Neural cell (in vitro differentiated cells): ENCODE results near the gene KDM2A. TPM values are rescaled to one million over a fixed set of nuclear protein-coding genes. Genes with fewer than 3 reads are reported as not detected.

Experiments used
- H2AFZ ChIP-seq: fragments of 200-600, 300-800 bp; sonication (generic), shearing (Covaris generic); 2 replicates; pipeline ENCODE4 v1.6.0; 2014; ENCODE audit warnings: low read depth, mild to moderate bottlenecking, antibody characterized with exemption, low read length, moderate library complexity
- H3F3A ChIP-seq: fragments of 200-600 bp; shearing (Covaris generic); 2 replicates; pipeline ENCODE4 v1.6.1; 2016; ENCODE audit warnings: mild to moderate bottlenecking, moderate library complexity, mixed read lengths, antibody characterized with exemption, low read length; ENCODE audit not compliant: insufficient read depth, poor library complexity, severe bottlenecking
- H3K27ac ChIP-seq: fragments of 200-600, 300-800 bp; sonication (generic), shearing (Covaris generic); 2 replicates; pipeline ENCODE4 v1.5.1; 2014; ENCODE audit warnings: mild to moderate bottlenecking, low read length, moderate library complexity
- H3K27me3 ChIP-seq: fragments of 300-800, 200-600 bp; sonication (generic), shearing (Covaris generic); 2 replicates; pipeline ENCODE4 v1.6.0; 2014; ENCODE audit warnings: mild to moderate bottlenecking, low read depth, low read length, moderate library complexity; ENCODE audit not compliant: insufficient read depth
- H3K36me3 ChIP-seq: fragments of 300-800, 200-600 bp; sonication (generic), shearing (Covaris generic); 2 replicates; pipeline ENCODE4 v1.5.1; 2014; ENCODE audit warnings: mild to moderate bottlenecking, antibody characterized with exemption, low read length, moderate library complexity; ENCODE audit not compliant: insufficient read depth
- H3K4me2 ChIP-seq: fragments of 300-800, 200-600 bp; sonication (generic), shearing (Covaris generic); 2 replicates; pipeline ENCODE4 v1.6.0; 2014; ENCODE audit warnings: mild to moderate bottlenecking, low read length
- H3K4me3 ChIP-seq: fragments of 300-800, 200-600 bp; sonication (generic), shearing (Covaris generic); 2 replicates; pipeline ENCODE4 v1.5.1; 2014; ENCODE audit warnings: mild to moderate bottlenecking, low read length, moderate library complexity
- H3K79me2 ChIP-seq: fragments of 200-600 bp; shearing (Covaris generic); replicated peaks from 2 replicates; pipeline ENCODE4 v1.6.0; 2014; ENCODE audit warnings: mild to moderate bottlenecking, low read length, moderate library complexity; ENCODE audit not compliant: insufficient read depth
- H3K9ac ChIP-seq: fragments of 300-800, 200-600 bp; sonication (generic), shearing (Covaris generic); 2 replicates; pipeline ENCODE4 v1.6.1; 2016; ENCODE audit warnings: mild to moderate bottlenecking, low read length, mixed read lengths
- H3K9me2 ChIP-seq: fragments of 200-600 bp; shearing (Covaris generic); 2 replicates; pipeline ENCODE4 v1.6.1; 2016; ENCODE audit warnings: mild to moderate bottlenecking, low read length, mixed read lengths; ENCODE audit not compliant: insufficient read depth
- H3K9me3 ChIP-seq: fragments of 200-600, 300-800 bp; sonication (generic), shearing (Covaris generic); 2 replicates; pipeline ENCODE4 v1.6.1; 2016; ENCODE audit warnings: mild to moderate bottlenecking, mixed run types, low read length, moderate library complexity, mixed read lengths
- H4K20me1 ChIP-seq: fragments of 200-600 bp; shearing (Covaris generic); 2 replicates; pipeline ENCODE4 v1.6.1; 2016; ENCODE audit warnings: mild to moderate bottlenecking, mixed run types; ENCODE audit not compliant: insufficient read depth
- CTCF ChIP-seq: fragments of 450-650 bp; IDR thresholded peaks from 2 replicates; pipeline ENCODE4 v1.5.1; 2014; ENCODE audit warnings: antibody characterized with exemption, mild to moderate bottlenecking, moderate library complexity; ENCODE audit not compliant: poor library complexity, severe bottlenecking
- EP300 ChIP-seq: fragments of 450-650 bp; conservative IDR thresholded peaks from 2 replicates; pipeline ENCODE4 v1.6.1; 2014; ENCODE audit warnings: antibody characterized with exemption, mild to moderate bottlenecking, moderate library complexity; ENCODE audit not compliant: poor library complexity, severe bottlenecking
- EZH2 ChIP-seq: fragments of 200-600, 300-800 bp; shearing (Covaris generic), sonication (generic); IDR thresholded peaks from 2 replicates; pipeline ENCODE4 v1.6.1; 2014; ENCODE audit warnings: antibody characterized with exemption, low read length, borderline replicate concordance, mild to moderate bottlenecking; ENCODE audit not compliant: insufficient read depth, poor library complexity, severe bottlenecking
- MXI1 ChIP-seq: fragments of 450-650 bp; conservative IDR thresholded peaks from 2 replicates; pipeline ENCODE4 v1.6.1; 2014; ENCODE audit warnings: antibody characterized with exemption, mild to moderate bottlenecking; ENCODE audit not compliant: poor library complexity, severe bottlenecking
- POLR2AphosphoS5 ChIP-seq: IDR thresholded peaks from 2 replicates; pipeline ENCODE4 v1.6.1; 2012
- RAD21 ChIP-seq: fragments of 450-650 bp; conservative IDR thresholded peaks from 2 replicates; pipeline ENCODE4 v1.6.1; 2014; ENCODE audit warnings: antibody characterized with exemption, mild to moderate bottlenecking, moderate library complexity
- SMC3 ChIP-seq: fragments of 450-650 bp; conservative IDR thresholded peaks from 2 replicates; pipeline ENCODE4 v1.6.1; 2014; ENCODE audit warnings: antibody characterized with exemption, mild to moderate bottlenecking, moderate library complexity; ENCODE audit not compliant: poor library complexity
- TAF1 ChIP-seq: IDR thresholded peaks from 2 replicates; pipeline ENCODE4 v1.6.1; 2012; ENCODE audit warnings: low read depth
- polyA minus RNA-seq: library from RNA; depleted of rRNA, polyadenylated mRNA; stranded (reverse); fragments of >200 nt; gene quantifications from 2 replicates; pipeline ENCODE4 v1.2.3, GENCODE V29; 2014
- polyA plus RNA-seq: library from polyadenylated mRNA; depleted of rRNA; stranded (reverse); fragments of >200 nt; gene quantifications from 2 replicates; pipeline ENCODE4 v1.2.3, GENCODE V29; 2014
- TF ChIP-seq, protein P1 (sequence below): IDR thresholded peaks from 2 replicates; pipeline ENCODE4 v1.6.1; 2012; ENCODE audit warnings: borderline replicate concordance

Gene KDM2A
- polyA plus RNA-seq (10.3 and 12.4 TPM in 2 replicates), polyA minus RNA-seq (51.6 and 61.5 TPM in 2 replicates)

- H3K27me3 ChIP-seq: no peaks in the 10 kb centered on the region
- no peaks in the 10 kb centered on the region for H3K36me3 ChIP-seq
- H3K4me3 ChIP-seq: peak within 1 kb of the TSS; percentile 84
- TF ChIP-seq, protein P1, sequence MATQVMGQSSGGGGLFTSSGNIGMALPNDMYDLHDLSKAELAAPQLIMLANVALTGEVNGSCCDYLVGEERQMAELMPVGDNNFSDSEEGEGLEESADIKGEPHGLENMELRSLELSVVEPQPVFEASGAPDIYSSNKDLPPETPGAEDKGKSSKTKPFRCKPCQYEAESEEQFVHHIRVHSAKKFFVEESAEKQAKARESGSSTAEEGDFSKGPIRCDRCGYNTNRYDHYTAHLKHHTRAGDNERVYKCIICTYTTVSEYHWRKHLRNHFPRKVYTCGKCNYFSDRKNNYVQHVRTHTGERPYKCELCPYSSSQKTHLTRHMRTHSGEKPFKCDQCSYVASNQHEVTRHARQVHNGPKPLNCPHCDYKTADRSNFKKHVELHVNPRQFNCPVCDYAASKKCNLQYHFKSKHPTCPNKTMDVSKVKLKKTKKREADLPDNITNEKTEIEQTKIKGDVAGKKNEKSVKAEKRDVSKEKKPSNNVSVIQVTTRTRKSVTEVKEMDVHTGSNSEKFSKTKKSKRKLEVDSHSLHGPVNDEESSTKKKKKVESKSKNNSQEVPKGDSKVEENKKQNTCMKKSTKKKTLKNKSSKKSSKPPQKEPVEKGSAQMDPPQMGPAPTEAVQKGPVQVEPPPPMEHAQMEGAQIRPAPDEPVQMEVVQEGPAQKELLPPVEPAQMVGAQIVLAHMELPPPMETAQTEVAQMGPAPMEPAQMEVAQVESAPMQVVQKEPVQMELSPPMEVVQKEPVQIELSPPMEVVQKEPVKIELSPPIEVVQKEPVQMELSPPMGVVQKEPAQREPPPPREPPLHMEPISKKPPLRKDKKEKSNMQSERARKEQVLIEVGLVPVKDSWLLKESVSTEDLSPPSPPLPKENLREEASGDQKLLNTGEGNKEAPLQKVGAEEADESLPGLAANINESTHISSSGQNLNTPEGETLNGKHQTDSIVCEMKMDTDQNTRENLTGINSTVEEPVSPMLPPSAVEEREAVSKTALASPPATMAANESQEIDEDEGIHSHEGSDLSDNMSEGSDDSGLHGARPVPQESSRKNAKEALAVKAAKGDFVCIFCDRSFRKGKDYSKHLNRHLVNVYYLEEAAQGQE: peak; percentile 90
- peak; percentile 95 for TF ChIP-seq TAF1
- TF ChIP-seq RAD21: no peak
- no peak for TF ChIP-seq CTCF
- no peak for TF ChIP-seq EP300
- no peak for TF ChIP-seq EZH2
- TF ChIP-seq POLR2AphosphoS5: peak; percentile 83
- TF ChIP-seq MXI1: peak; percentile 33
- no peak for TF ChIP-seq SMC3
- peak within 1 kb of the TSS; percentile 88 for H3K9ac ChIP-seq
- no peaks in the 10 kb centered on the region for H4K20me1 ChIP-seq
- peaks cover 43% of the 10 kb centered on the region for H3K79me2 ChIP-seq
- H3K9me2 ChIP-seq: no peaks in the 10 kb centered on the region
- no peaks in the 10 kb centered on the region for H3F3A ChIP-seq
- peak within 1 kb of the TSS; percentile 36 for H3K4me2 ChIP-seq
- no peaks in the 10 kb centered on the region for H3K9me3 ChIP-seq
- H2AFZ ChIP-seq: peak within 1 kb of the TSS; percentile 33
- H3K27ac ChIP-seq: peak within 1 kb of the TSS; percentile 86
Observed at GRCh38 chr11:67118801-67119584, at the start of gene KDM2A. Gene KDM2A (plus strand): TSS chr11:67119263. CDS start chr11:67121317, 2,054 bp downstream.

DNA sequence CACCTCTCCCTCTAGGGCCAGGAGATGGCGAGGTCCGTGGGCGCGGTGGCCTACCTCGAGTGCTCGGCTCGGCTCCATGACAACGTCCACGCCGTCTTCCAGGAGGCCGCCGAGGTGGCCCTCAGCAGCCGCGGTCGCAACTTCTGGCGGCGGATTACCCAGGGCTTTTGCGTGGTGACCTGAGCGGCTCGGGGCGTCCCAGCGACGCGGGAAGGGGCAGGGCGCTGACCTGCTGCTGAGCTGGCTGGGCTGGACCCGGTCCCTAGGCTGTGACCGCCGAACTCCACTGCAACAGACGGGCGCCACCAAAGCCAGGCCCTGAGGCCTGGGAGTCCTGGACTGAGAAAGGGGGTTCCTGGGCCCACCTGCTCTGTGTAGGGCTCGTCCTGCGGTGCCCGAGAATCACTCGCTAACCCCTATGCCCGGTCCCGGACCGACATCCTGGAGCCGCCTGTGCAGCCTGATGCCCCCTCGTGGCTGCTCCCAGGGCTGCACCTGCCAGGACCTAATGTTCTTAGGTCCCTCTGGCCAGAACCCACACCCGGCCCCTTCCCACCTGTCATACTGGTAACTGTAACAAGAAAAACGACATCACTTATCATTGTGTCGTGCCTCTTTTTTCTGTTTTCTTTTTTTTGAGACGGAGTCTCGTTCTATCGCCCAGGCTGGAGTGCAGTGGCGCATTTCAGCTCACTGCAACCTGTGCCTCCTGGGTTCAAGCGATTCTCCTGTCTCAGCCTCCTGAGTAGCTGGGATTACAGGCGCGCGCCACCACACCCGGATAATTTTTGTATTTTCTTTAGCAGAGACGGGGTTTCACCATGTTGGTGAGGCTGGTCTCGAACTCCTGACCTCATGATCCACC, 47.4 kb upstream of the KDM2A start:
- peak; percentile 34 for TF ChIP-seq CTCF
- TF ChIP-seq RAD21: no peak
- TF ChIP-seq, protein P1: no peak
- no peak for TF ChIP-seq EP300
- no peak for TF ChIP-seq SMC3
- no peak for TF ChIP-seq TAF1
- no peak for TF ChIP-seq MXI1
- no peak for TF ChIP-seq EZH2
- TF ChIP-seq POLR2AphosphoS5: no peak
- no peaks in the 10 kb centered on the region for H3K9me2 ChIP-seq
- no peak overlapping the region for H2AFZ ChIP-seq
- H3K4me2 ChIP-seq: no peak overlapping the region
- no peaks in the 10 kb centered on the region for H4K20me1 ChIP-seq
- no peaks in the 10 kb centered on the region for H3F3A ChIP-seq
- no peaks in the 10 kb centered on the region for H3K27me3 ChIP-seq
- H3K4me3 ChIP-seq: no peak overlapping the region
- H3K36me3 ChIP-seq: no peaks in the 10 kb centered on the region
- no peaks in the 10 kb centered on the region for H3K9me3 ChIP-seq
- no peak overlapping the region for H3K9ac ChIP-seq
- no peaks in the 10 kb centered on the region for H3K79me2 ChIP-seq
- no peak overlapping the region for H3K27ac ChIP-seq
